ENCODE measurements around the gene OLFML2B. TPM values are rescaled to one million over a fixed set of nuclear protein-coding genes. Genes with fewer than 3 reads are reported as not detected.

OLFML2B gene
- polyA plus RNA-seq, 10 donors = 66.5 to 153 (median 108) TPM

- DNase-seq = no peak
Observed at GRCh38 chr1:161982507-161982895, 41.2 kb downstream of the OLFML2B start.

- no peak for DNase-seq
Observed at GRCh38 chr1:161981735-161982506, 41.7 kb downstream of the OLFML2B start.

- DNase-seq = no peak
Observed at GRCh38 chr1:161981126-161981525, 42.5 kb downstream of the OLFML2B start.

- no peak for DNase-seq
Observed at GRCh38 chr1:161978011-161978790, 45.5 kb downstream of the OLFML2B start.

GRCh38 chr1:161973924-161974845 lies 49.5 kb downstream of the OLFML2B start:
- DNase-seq = peak in 2 of 3 donors; percentile 63 to 78

- no peak for DNase-seq
Observed at GRCh38 chr1:161972828-161973227, 50.8 kb downstream of the OLFML2B start.

- DNase-seq = no peak
Observed at GRCh38 chr1:161970633-161971032, 53.0 kb downstream of the OLFML2B start.

GRCh38 chr1:161970036-161970435 lies 53.6 kb downstream of the OLFML2B start:
- DNase-seq = peak in 1 of 3 donors; percentile 56

GRCh38 chr1:161966067-161966466 lies 57.6 kb downstream of the OLFML2B start:
- no peak for DNase-seq

- peak in 2 of 3 donors; percentile 58 to 76 for DNase-seq
Observed at GRCh38 chr1:161962091-161962887, 61.4 kb downstream of the OLFML2B start.

- no peak for DNase-seq
Observed at GRCh38 chr1:161958425-161958824, 65.2 kb downstream of the OLFML2B start.

- DNase-seq = no peak
Observed at GRCh38 chr1:161956930-161957329, 66.7 kb downstream of the OLFML2B start.

- DNase-seq = peak; percentile 77 to 91 (median 89)
Observed at GRCh38 chr1:161956097-161956496, 67.6 kb downstream of the OLFML2B start.

- no peak for DNase-seq
Observed at GRCh38 chr1:161955606-161956005, 68.1 kb downstream of the OLFML2B start.

- peak in 1 of 3 donors; percentile 45 for DNase-seq
Observed at GRCh38 chr1:161954466-161954865, 69.2 kb downstream of the OLFML2B start.

GRCh38 chr1:161954050-161954449 lies 69.6 kb downstream of the OLFML2B start:
- no peak for DNase-seq

- DNase-seq = no peak
Observed at GRCh38 chr1:161953256-161953920, 70.3 kb downstream of the OLFML2B start.

- no peak for DNase-seq
Observed at GRCh38 chr1:161952607-161953172, 71.0 kb downstream of the OLFML2B start.

- DNase-seq = no peak
Observed at GRCh38 chr1:161951646-161952045, 72.0 kb downstream of the OLFML2B start.

GRCh38 chr1:161950377-161950776 lies 73.3 kb downstream of the OLFML2B start:
- DNase-seq = no peak
